H1 (cell line): Measurements from ENCODE around the gene CXCR5. TPM values are rescaled to one million over a fixed set of nuclear protein-coding genes. Genes with fewer than 3 reads are reported as not detected.
A peak's percentile ranks its signal among the peaks of the same experiment; 100 is the strongest.

ENCODE experiments used
- CTCF ChIA-PET: fragments of 300-600 bp; sonication (Branson Sonifier 250); formaldehyde crosslinking; loops from one replicate; lab custom pipeline; 2021; ENCODE audit not compliant: partially characterized antibody; lab: Charles Lee
- POLR2A ChIA-PET: fragments of 300-600 bp; sonication (Branson Sonifier 250); formaldehyde crosslinking; loops from one replicate; lab custom pipeline; 2021; ENCODE audit warnings: inconsistent platforms; ENCODE audit not compliant: partially characterized antibody; lab: Charles Lee
- DNase-seq, 2 experiments: peaks; one replicate each; pipeline versions ENCODE4 v3.0.0 to v3.0.0-alpha.2; 2010 to 2022; ENCODE audit warnings: low spot score in 2 of 2, low read depth in 1 of 2, mixed read lengths in 1 of 2
- FAIRE-seq: peaks from 2 replicates; lab custom pipeline; 2011; peaks lifted over from hg19 to GRCh38; lab: Jason Lieb, UNC
- H2AFZ ChIP-seq: 2 replicates; pipeline ENCODE4 v1.8.1; 2012; ENCODE audit warnings: low read length, inconsistent platforms
- H2AK5ac ChIP-seq: 2 replicates; pipeline ENCODE4 v1.6.1; 2013; ENCODE audit warnings: low read depth, low read length
- H2BK120ac ChIP-seq: replicated peaks from 2 replicates; pipeline ENCODE3; 2013; ENCODE audit warnings: low read depth, low read length, inconsistent platforms
- H2BK12ac ChIP-seq: 2 replicates; pipeline ENCODE4 v1.6.1; 2013; ENCODE audit warnings: low read depth, low read length
- H2BK15ac ChIP-seq: 2 replicates; pipeline ENCODE4 v1.6.1; 2013; ENCODE audit warnings: low read length
- H2BK20ac ChIP-seq: 2 replicates; pipeline ENCODE4 v1.6.1; 2013; ENCODE audit warnings: low read length
- H2BK5ac ChIP-seq: 2 replicates; pipeline ENCODE4 v1.6.1; 2013; ENCODE audit warnings: low read depth, low read length
- H3K14ac ChIP-seq: 2 replicates; pipeline ENCODE4 v1.6.1; 2013; ENCODE audit warnings: inconsistent platforms; ENCODE audit not compliant: insufficient read length
- H3K18ac ChIP-seq: 2 replicates; pipeline ENCODE4 v1.6.1; 2013; ENCODE audit warnings: low read length; ENCODE audit errors: extremely low read depth
- H3K23ac ChIP-seq: 2 replicates; pipeline ENCODE4 v1.6.1; 2013; ENCODE audit warnings: inconsistent platforms; ENCODE audit not compliant: insufficient read length
- H3K23me2 ChIP-seq: 2 replicates; pipeline ENCODE4 v1.6.1; 2013; ENCODE audit warnings: low read depth, low read length
- H3K27ac ChIP-seq: 2 replicates; pipeline ENCODE4 v1.6.1; 2011; ENCODE audit warnings: low read depth, low read length, inconsistent platforms
- H3K27me3 ChIP-seq, 4 experiments: replicated peaks in 1 of 4; 1 replicate in 1 of 4; 2 replicates in 3 of 4; pipeline versions ENCODE4 v1.6.1 to v1.8.1; 2011 to 2013; ENCODE audit warnings: low read length in 3 of 4, mild to moderate bottlenecking in 3 of 4, inconsistent platforms in 2 of 4, mixed read lengths in 2 of 4, moderate library complexity in 1 of 4; ENCODE audit not compliant: control insufficient read depth in 3 of 4, insufficient read depth in 3 of 4; ENCODE audit errors: extremely low read depth in 1 of 4
- H3K36me3 ChIP-seq, 4 experiments: 2 replicates each; pipeline versions ENCODE4 v1.6.1 to v1.8.1; 2011 to 2013; ENCODE audit warnings: mild to moderate bottlenecking in 4 of 4, low read length in 3 of 4, moderate library complexity in 2 of 4, control low read depth in 1 of 4, inconsistent platforms in 1 of 4; ENCODE audit not compliant: insufficient read depth in 4 of 4, control insufficient read depth in 2 of 4
- H3K4ac ChIP-seq: replicated peaks from 2 replicates; pipeline ENCODE3; 2013; ENCODE audit warnings: low read length, low read depth, mixed read lengths, inconsistent platforms; ENCODE audit not compliant: insufficient read length
- H3K4me1 ChIP-seq, 4 experiments: replicated peaks in 1 of 4; 1 replicate in 1 of 4; 2 replicates in 3 of 4; pipeline versions ENCODE4 v1.6.1 to v1.8.1; 2011 to 2013; ENCODE audit warnings: low read length in 3 of 4, inconsistent platforms in 2 of 4, mixed read lengths in 1 of 4; ENCODE audit not compliant: insufficient read depth in 4 of 4, control insufficient read depth in 3 of 4
- H3K4me2 ChIP-seq, 2 experiments: 2 replicates each; pipeline versions ENCODE4 v1.6.1 to v1.8.1; 2011 to 2013; ENCODE audit warnings: low read depth in 2 of 2, low read length in 2 of 2, control low read depth in 1 of 2, inconsistent platforms in 1 of 2, mild to moderate bottlenecking in 1 of 2; ENCODE audit not compliant: insufficient read depth in 1 of 2
- H3K4me3 ChIP-seq, 4 experiments: fragments of 200-600, 300-600 bp in 1 of 4; sonication (generic), shearing (Covaris generic), sonication (Bioruptor Twin) in 1 of 4; 2 replicates each; pipeline versions ENCODE4 v1.5.1 to v1.8.1; 2011 to 2016; ENCODE audit warnings: low read length in 4 of 4, low read depth in 3 of 4, control low read depth in 2 of 4, inconsistent platforms in 2 of 4, mild to moderate bottlenecking in 2 of 4, mixed read lengths in 1 of 4, moderate library complexity in 1 of 4; ENCODE audit not compliant: insufficient read depth in 2 of 4; ENCODE audit errors: extremely low read depth in 1 of 4
- H3K56ac ChIP-seq: replicated peaks from 2 replicates; pipeline ENCODE3; 2013; ENCODE audit warnings: low read depth, mild to moderate bottlenecking, mixed read lengths, low read length, inconsistent platforms; ENCODE audit not compliant: insufficient read length
- H3K79me1 ChIP-seq: 2 replicates; pipeline ENCODE4 v1.6.1; 2013; ENCODE audit warnings: low read depth, low read length, control low read depth
- H3K79me2 ChIP-seq, 2 experiments: 2 replicates each; pipeline versions ENCODE4 v1.6.1 to v1.8.1; 2012 to 2013; ENCODE audit warnings: low read length in 2 of 2, mild to moderate bottlenecking in 2 of 2, inconsistent platforms in 1 of 2; ENCODE audit not compliant: insufficient read depth in 2 of 2, control insufficient read depth in 1 of 2
- H3K9ac ChIP-seq, 4 experiments: replicated peaks in 1 of 4; 1 replicate in 1 of 4; 2 replicates in 3 of 4; pipeline versions ENCODE4 v1.6.1 to v1.8.1; 2011 to 2013; ENCODE audit warnings: low read depth in 3 of 4, low read length in 3 of 4, control low read depth in 2 of 4, mild to moderate bottlenecking in 2 of 4, moderate library complexity in 2 of 4, inconsistent platforms in 1 of 4; ENCODE audit errors: extremely low read depth in 1 of 4
- H3K9me3 ChIP-seq, 2 experiments: 2 replicates each; pipeline versions ENCODE4 v1.6.1 to v1.8.1; 2012 to 2013; ENCODE audit warnings: mild to moderate bottlenecking in 2 of 2, moderate library complexity in 2 of 2, control low read depth in 1 of 2, inconsistent platforms in 1 of 2, low read depth in 1 of 2, low read length in 1 of 2, mixed read lengths in 1 of 2; ENCODE audit not compliant: insufficient read depth in 2 of 2
- H4K20me1 ChIP-seq, 2 experiments: replicated peaks in 1 of 2; 2 replicates each; pipeline versions ENCODE3 to v1.8.1; 2011 to 2013; ENCODE audit warnings: inconsistent platforms in 2 of 2, low read length in 2 of 2, mild to moderate bottlenecking in 1 of 2; ENCODE audit not compliant: insufficient read depth in 2 of 2, control insufficient read depth in 1 of 2
- H4K5ac ChIP-seq: 2 replicates; pipeline ENCODE4 v1.6.1; 2013; ENCODE audit warnings: low read length, low read depth, mixed read lengths, inconsistent platforms; ENCODE audit not compliant: insufficient read length
- H4K8ac ChIP-seq: 2 replicates; pipeline ENCODE4 v1.8.0; 2013; ENCODE audit warnings: mild to moderate bottlenecking, moderate library complexity, low read length, inconsistent platforms; ENCODE audit not compliant: insufficient read depth; ENCODE audit errors: extremely low read depth
- H4K91ac ChIP-seq: replicated peaks from 2 replicates; pipeline ENCODE3; 2013; ENCODE audit warnings: low read length, mixed read lengths, inconsistent platforms; ENCODE audit not compliant: insufficient read length
- BACH1 ChIP-seq: IDR thresholded peaks from 2 replicates; pipeline ENCODE4 v1.6.1; 2012; ENCODE audit warnings: low read length, improper control_type of control experiment
- EZH2 ChIP-seq: fragments of 200-600 bp; sonication (generic); IDR thresholded peaks from 2 replicates; pipeline ENCODE4 v1.7.1; 2012; ENCODE audit warnings: low read depth, mild to moderate bottlenecking, moderate library complexity, low read length, inconsistent platforms; ENCODE audit not compliant: severe bottlenecking
- JUN ChIP-seq: IDR thresholded peaks from 2 replicates; pipeline ENCODE4 v1.6.1; 2011; ENCODE audit warnings: low read depth, mild to moderate bottlenecking, improper control_type of control experiment, low read length
- KDM5A ChIP-seq: fragments of 200-600 bp; IDR thresholded peaks from 2 replicates; pipeline ENCODE4 v1.7.1; 2012; ENCODE audit warnings: mild to moderate bottlenecking, low read length, inconsistent platforms, mixed read lengths
- MAFK ChIP-seq: IDR thresholded peaks from 2 replicates; pipeline ENCODE4 v1.6.1; 2012; ENCODE audit warnings: low read depth, mild to moderate bottlenecking, improper control_type of control experiment, low read length
- RFX5 ChIP-seq: IDR thresholded peaks from 2 replicates; pipeline ENCODE4 v1.6.1; 2011; ENCODE audit warnings: low read depth, low read length, improper control_type of control experiment, borderline replicate concordance
- SIN3A ChIP-seq, 2 experiments: IDR thresholded peaks in 1 of 2; conservative IDR thresholded peaks in 1 of 2; 2 replicates each; pipeline ENCODE4 v1.6.1; 2011 to 2012; ENCODE audit warnings: low read length in 2 of 2, improper control_type of control experiment in 1 of 2, low read depth in 1 of 2, mild to moderate bottlenecking in 1 of 2
- SP2 ChIP-seq: IDR thresholded peaks from 2 replicates; pipeline ENCODE4 v1.6.1; 2012; ENCODE audit warnings: mild to moderate bottlenecking, low read length, inconsistent platforms
- SRF ChIP-seq: IDR thresholded peaks from 2 replicates; pipeline ENCODE4 v1.6.1; 2011; ENCODE audit warnings: mild to moderate bottlenecking, low read depth, low read length, moderate library complexity
- TEAD4 ChIP-seq: IDR thresholded peaks from 2 replicates; pipeline ENCODE4 v1.6.1; 2012; ENCODE audit warnings: low read depth, low read length, inconsistent platforms, mixed read lengths
- ZNF274 ChIP-seq: IDR thresholded peaks from 2 replicates; pipeline ENCODE4 v1.7.0; 2012; ENCODE audit warnings: low read length, borderline replicate concordance; ENCODE audit errors: extremely low read depth
- WGBS, 2 experiments: shearing (Covaris generic) in 1 of 2; methylation state at CpG; one replicate each; pipeline versions ENCODE4 v1.1.6 to v1.1.7; 2013 to 2015; ENCODE audit warnings: low lambda C conversion rate in 2 of 2, mixed read lengths in 2 of 2, inconsistent platforms in 1 of 2, low coverage in 1 of 2, missing lambda C conversion rate in 1 of 2; ENCODE audit not compliant: insufficient replicate concordance in 2 of 2, insufficient coverage in 1 of 2, insufficient read length in 1 of 2; ENCODE audit errors: extremely low coverage in 1 of 2, missing lambda C conversion rate in 1 of 2; 5-methylcytosine and 5-hydroxymethylcytosine counted together
- polyA plus RNA-seq, 7 experiments: library from polyadenylated mRNA; depleted of rRNA in 3 of 7; stranded (reverse) in 5 of 7; unstranded in 2 of 7; fragments of >200 nt in 5 of 7; fragments of 200-250 nt in 2 of 7; gene quantifications; 1 replicate in 5 of 7; 2 replicates in 1 of 7; 4 replicates in 1 of 7; pipeline versions ENCODE4 v1.2.1 to v1.2.3, GENCODE V29; 2011 to 2013; ENCODE audit warnings: missing spikeins in 2 of 7, mixed read lengths in 2 of 7
- total RNA-seq: library from RNA; stranded (reverse); fragmentation: NEBNext Ultra II Directional; extraction: Animal tissue kit (Norgen Biotek cat#: 25700); gene quantifications from 2 replicates; pipeline ENCODE4 v1.2.1, GENCODE V29; 2021

CXCR5 gene
- total and polyA plus RNA-seq, 2 of the 8 experiments (the other 6 are each of a cell fraction or from before 2014, with no cell fraction given): not detected

GRCh38 chr11:118911880-118912741 lies 28.4 kb downstream of the CXCR5 start:
- DNase-seq (peak in 1 of 2 experiments; percentile 86), FAIRE-seq (peak; percentile 95)
- POLR2A ChIA-PET: interaction anchor here (0.6 to 10.7 kb wide), 17 partner anchors 14 to 410 kb away, joined by 3 to 101 read pairs (median 4); partner anchors contain the start of genes CENATAC, DDX6, DPAGT1 and HYOU1
- H2BK120ac ChIP-seq: peak overlapping the region; percentile 82
- peak overlapping the region; percentile 16 to 61 (median 51) for H3K4me3 ChIP-seq
- no peak overlapping the region for H3K23ac ChIP-seq
- H3K14ac ChIP-seq: no peak overlapping the region
- H3K79me2 ChIP-seq: peaks cover 4 to 74% of the 10 kb centered on the region in 2 experiments
- 5% methylated on average over 23 of the region's 23 CpGs; no CpG with 5 or more reads in 1 of the 2 experiments for WGBS, 2 experiments
- peaks cover 19% of the 10 kb centered on the region for H3K23me2 ChIP-seq
- no peaks in the 10 kb centered on the region for H3K9me3 ChIP-seq
- CTCF ChIA-PET: interaction anchor here (0.6 to 2.9 kb wide), 8 partner anchors 10 to 224 kb away, joined by 3 to 12 read pairs (median 3); partner anchors contain the start of gene C2CD2L
- 0 out of 8 replicates have a peak, but pooled peaks cover 0 to 4% (median 0%) of the 10 kb centered on the region in 4 experiments for H3K36me3 ChIP-seq
- H3K4me1 ChIP-seq: peaks cover 13 to 80% (median 67%) of the 10 kb centered on the region in 4 experiments
- H4K20me1 ChIP-seq: peaks cover 0 to 10% of the 10 kb centered on the region in 2 experiments
- H3K18ac ChIP-seq: peak overlapping the region; percentile 99
- H3K27ac ChIP-seq: peak overlapping the region; percentile 89
- H2AFZ ChIP-seq: no peak overlapping the region
- H3K56ac ChIP-seq: peak overlapping the region; percentile 67
- H3K9ac ChIP-seq: peak overlapping the region in 2 of 4 experiments; percentile 61 to 64; a peak in 4 of 7 replicates
- peak overlapping the region; percentile 100 for H2BK5ac ChIP-seq
- H4K5ac ChIP-seq: peak overlapping the region; percentile 70
- no peaks in the 10 kb centered on the region for H3K27me3 ChIP-seq
- peak overlapping the region; percentile 100 for H2BK20ac ChIP-seq
- peak overlapping the region; percentile 88; the same call in 1 of the 2 replicates for H2BK15ac ChIP-seq
- H3K4ac ChIP-seq: peak overlapping the region; percentile 82
- H4K8ac ChIP-seq: peak overlapping the region; percentile 93
- peaks cover 16% of the 10 kb centered on the region for H3K79me1 ChIP-seq
- peak overlapping the region; percentile 76 to 92 for H3K4me2 ChIP-seq
- H4K91ac ChIP-seq: peak overlapping the region; percentile 84
- H2BK12ac ChIP-seq: peak overlapping the region; percentile 99
- H2AK5ac ChIP-seq: peak overlapping the region; percentile 82
- TF ChIP-seq BACH1 (peak; percentile 92), SP2 (no peak), ZNF274 (no peak), SRF (no peak), TEAD4 (peak; percentile 96), RFX5 (no peak), MAFK (peak; percentile 83; the same call in 1 of the 2 replicates), SIN3A (conservative IDR thresholded peaks at IDR 0.05 in 1 of 2, IDR thresholded peaks at IDR 0.05 in 1 of 2; ENCODE audit: low read depth in 1 of 2, low read length in 2 of 2) (peak; percentile 37 to 87; a peak in 3 of 4 replicates), JUN (0 out of 2 replicates have a peak, but pooled peaks have one; percentile 10), EZH2 (no peak), KDM5A (no peak)
